ENCODE results near the gene PAK1.
"Not testable (repeated sequence)": the region's sequence is repeated elsewhere in the genome, so short reads cannot be mapped to it uniquely, and the experiment has no call there.

The PAK1 gene

GRCh38 chr11:77400271-77400670, 73.6 kb downstream of the PAK1 start:
- Histone ChIP-seq H3K4me1 (ENCODE audit: control insufficient read depth, insufficient read depth, low read length) (peaks cover 18% of the 10 kb centered on the region), H3K9me3 (ENCODE audit: control insufficient read depth, insufficient read depth, low read length) (no peaks in the 10 kb centered on the region), H3K27me3 (ENCODE audit: control insufficient read depth, insufficient read depth, low read length) (no peaks in the 10 kb centered on the region), H3K9ac (ENCODE audit: low read depth, low read length) (no peak overlapping the region), H3K4me3 (ENCODE audit: low read depth, low read length) (no peak overlapping the region), H3K36me3 (ENCODE audit: control insufficient read depth, insufficient read depth, low read length) (no peaks in the 10 kb centered on the region)

DNA sequence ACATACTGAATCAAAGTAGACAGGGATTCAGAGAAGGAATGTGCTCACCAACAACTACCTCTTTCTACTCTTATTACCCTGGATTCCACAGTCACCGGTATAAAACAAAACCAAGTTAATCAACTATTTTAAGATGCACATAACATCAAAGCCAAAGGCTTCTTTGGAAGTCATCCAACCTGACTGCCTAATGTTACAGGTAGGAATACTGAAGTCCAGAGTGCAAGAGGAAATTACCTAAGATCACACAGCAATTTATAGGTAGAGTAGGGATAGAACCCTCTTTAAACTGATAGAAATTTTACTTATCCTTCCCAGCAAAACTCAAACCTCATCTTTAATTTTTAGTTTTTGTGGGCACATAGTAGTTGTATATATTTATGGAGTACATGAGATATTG, 76.3 kb downstream of the PAK1 start:
- Histone ChIP-seq H3K9me3 (ENCODE audit: control insufficient read depth, insufficient read depth, low read length) (no peaks in the 10 kb centered on the region), H3K9ac (ENCODE audit: low read depth, low read length) (no peak overlapping the region)

GRCh38 chr11:77396911-77397310, 77.0 kb downstream of the PAK1 start:
- Histone ChIP-seq H3K27me3 (ENCODE audit: control insufficient read depth, insufficient read depth, low read length) (no peaks in the 10 kb centered on the region), H3K9me3 (ENCODE audit: control insufficient read depth, insufficient read depth, low read length) (no peaks in the 10 kb centered on the region)

More for the DNA sequence above, 76.3 kb downstream of the PAK1 start:
- Histone ChIP-seq H3K27me3 (ENCODE audit: control insufficient read depth, insufficient read depth, low read length) (no peaks in the 10 kb centered on the region), H3K4me3 (ENCODE audit: low read depth, low read length) (no peak overlapping the region), H3K4me1 (ENCODE audit: control insufficient read depth, insufficient read depth, low read length) (peaks cover 18% of the 10 kb centered on the region), H3K36me3 (ENCODE audit: control insufficient read depth, insufficient read depth, low read length) (no peaks in the 10 kb centered on the region)

GRCh38 chr11:77396305-77396704, 77.6 kb downstream of the PAK1 start:
- Histone ChIP-seq H3K9ac (ENCODE audit: low read depth, low read length) (no peak overlapping the region), H3K4me1 (ENCODE audit: control insufficient read depth, insufficient read depth, low read length) (peaks cover 11% of the 10 kb centered on the region), H3K36me3 (ENCODE audit: control insufficient read depth, insufficient read depth, low read length) (no peaks in the 10 kb centered on the region), H3K4me3 (ENCODE audit: low read depth, low read length) (no peak overlapping the region), H3K9me3 (ENCODE audit: control insufficient read depth, insufficient read depth, low read length) (no peaks in the 10 kb centered on the region), H3K27me3 (ENCODE audit: control insufficient read depth, insufficient read depth, low read length) (no peaks in the 10 kb centered on the region)

More at GRCh38 chr11:77396911-77397310, 77.0 kb downstream of the PAK1 start:
- Histone ChIP-seq H3K9ac (ENCODE audit: low read depth, low read length) (no peak overlapping the region), H3K36me3 (ENCODE audit: control insufficient read depth, insufficient read depth, low read length) (no peaks in the 10 kb centered on the region), H3K4me3 (ENCODE audit: low read depth, low read length) (no peak overlapping the region), H3K4me1 (ENCODE audit: control insufficient read depth, insufficient read depth, low read length) (peaks cover 11% of the 10 kb centered on the region)

GRCh38 chr11:77395460-77396173, 78.3 kb downstream of the PAK1 start:
- no peaks in the 10 kb centered on the region for H3K36me3 ChIP-seq (ENCODE audit: control insufficient read depth, insufficient read depth, low read length)
- H3K9ac ChIP-seq (ENCODE audit: low read depth, low read length) = peak overlapping the region; percentile 16
- no peaks in the 10 kb centered on the region for H3K27me3 ChIP-seq (ENCODE audit: control insufficient read depth, insufficient read depth, low read length)
- no peaks in the 10 kb centered on the region for H3K9me3 ChIP-seq (ENCODE audit: control insufficient read depth, insufficient read depth, low read length)
- H3K4me1 ChIP-seq (ENCODE audit: control insufficient read depth, insufficient read depth, low read length) = peaks cover 11% of the 10 kb centered on the region
- no peak overlapping the region for H3K4me3 ChIP-seq (ENCODE audit: low read depth, low read length)

- Histone ChIP-seq H3K4me3 (ENCODE audit: low read depth, low read length) (no peak overlapping the region), H3K36me3 (ENCODE audit: control insufficient read depth, insufficient read depth, low read length) (no peaks in the 10 kb centered on the region), H3K9ac (ENCODE audit: low read depth, low read length) (no peak overlapping the region), H3K27me3 (ENCODE audit: control insufficient read depth, insufficient read depth, low read length) (no peaks in the 10 kb centered on the region), H3K9me3 (ENCODE audit: control insufficient read depth, insufficient read depth, low read length) (no peaks in the 10 kb centered on the region), H3K4me1 (ENCODE audit: control insufficient read depth, insufficient read depth, low read length) (peaks cover 11% of the 10 kb centered on the region)
These were observed 81.1 kb downstream of the PAK1 start for GRCh38 chr11:77392842-77393241.

DNA sequence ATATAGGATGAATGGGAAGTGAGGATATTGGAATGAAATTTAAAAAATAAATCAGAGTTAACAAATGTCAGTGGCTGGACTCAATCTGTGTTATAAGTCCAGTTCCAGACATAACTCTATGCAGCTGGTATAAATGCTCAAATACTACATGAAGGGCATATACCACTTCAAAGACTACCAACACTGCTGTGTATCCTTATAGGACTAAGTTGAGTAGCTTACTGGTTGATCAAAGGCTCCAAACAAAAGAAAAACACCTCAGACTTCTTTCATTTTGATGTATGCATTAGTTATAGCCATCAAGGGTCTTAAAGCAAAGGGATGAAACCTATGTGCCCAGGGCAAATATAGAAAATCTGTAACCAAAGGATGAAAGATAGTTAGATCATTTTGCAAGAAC, 86.2 kb downstream of the PAK1 start:
- Histone ChIP-seq H3K9me3 (ENCODE audit: control insufficient read depth, insufficient read depth, low read length) (no peaks in the 10 kb centered on the region), H3K4me1 (ENCODE audit: control insufficient read depth, insufficient read depth, low read length) (no peaks in the 10 kb centered on the region), H3K4me3 (ENCODE audit: low read depth, low read length) (no peak overlapping the region), H3K27me3 (ENCODE audit: control insufficient read depth, insufficient read depth, low read length) (no peaks in the 10 kb centered on the region), H3K36me3 (ENCODE audit: control insufficient read depth, insufficient read depth, low read length) (no peaks in the 10 kb centered on the region), H3K9ac (ENCODE audit: low read depth, low read length) (no peak overlapping the region)

GRCh38 chr11:77386178-77386577, 87.7 kb downstream of the PAK1 start:
- Histone ChIP-seq H3K9ac (ENCODE audit: low read depth, low read length) (no peak overlapping the region), H3K4me1 (ENCODE audit: control insufficient read depth, insufficient read depth, low read length) (no peaks in the 10 kb centered on the region), H3K4me3 (ENCODE audit: low read depth, low read length) (no peak overlapping the region), H3K27me3 (ENCODE audit: control insufficient read depth, insufficient read depth, low read length) (no peaks in the 10 kb centered on the region), H3K36me3 (ENCODE audit: control insufficient read depth, insufficient read depth, low read length) (no peaks in the 10 kb centered on the region), H3K9me3 (ENCODE audit: control insufficient read depth, insufficient read depth, low read length) (no peaks in the 10 kb centered on the region)

DNA sequence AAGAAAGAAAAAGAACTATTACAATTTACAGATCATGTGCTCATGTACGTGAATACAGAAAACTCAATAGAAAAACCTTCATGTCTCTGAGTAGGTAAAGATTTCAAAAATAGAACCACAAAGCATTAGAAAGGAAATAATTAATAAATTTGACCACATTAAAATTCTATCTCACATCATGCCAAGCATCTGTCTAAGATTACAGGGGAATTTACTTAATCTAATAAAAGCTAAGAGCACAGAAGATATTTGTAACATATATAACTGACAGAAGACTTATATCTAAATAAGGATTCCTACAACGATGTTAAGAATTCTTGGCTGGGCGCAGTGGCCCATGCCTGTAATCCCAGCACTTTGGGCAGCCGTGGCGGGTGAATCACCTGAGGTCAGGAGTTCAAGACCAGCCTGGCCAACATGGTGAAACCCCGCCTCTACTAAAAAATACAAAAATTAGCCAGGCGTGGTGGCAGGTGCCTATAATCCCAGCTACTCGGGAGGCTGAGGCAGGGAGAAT, 88.6 kb downstream of the PAK1 start:
- not testable (repeated sequence) for H3K9ac ChIP-seq (ENCODE audit: low read depth, low read length); H3K9me3 ChIP-seq (ENCODE audit: control insufficient read depth, insufficient read depth, low read length); H3K36me3 ChIP-seq (ENCODE audit: control insufficient read depth, insufficient read depth, low read length); H3K4me1 ChIP-seq (ENCODE audit: control insufficient read depth, insufficient read depth, low read length); H3K27me3 ChIP-seq (ENCODE audit: control insufficient read depth, insufficient read depth, low read length); H3K4me3 ChIP-seq (ENCODE audit: low read depth, low read length)

- no peaks in the 10 kb centered on the region for H3K27me3 ChIP-seq (ENCODE audit: control insufficient read depth, insufficient read depth, low read length)
- no peaks in the 10 kb centered on the region for H3K9me3 ChIP-seq (ENCODE audit: control insufficient read depth, insufficient read depth, low read length)
- H3K9ac ChIP-seq (ENCODE audit: low read depth, low read length) = no peak overlapping the region
- H3K36me3 ChIP-seq (ENCODE audit: control insufficient read depth, insufficient read depth, low read length) = no peaks in the 10 kb centered on the region
- H3K4me1 ChIP-seq (ENCODE audit: control insufficient read depth, insufficient read depth, low read length) = no peaks in the 10 kb centered on the region
- H3K4me3 ChIP-seq (ENCODE audit: low read depth, low read length) = no peak overlapping the region
These were observed 89.3 kb downstream of the PAK1 start for GRCh38 chr11:77384571-77384970.

- H3K4me1 ChIP-seq (ENCODE audit: control insufficient read depth, insufficient read depth, low read length); H3K9ac ChIP-seq (ENCODE audit: low read depth, low read length); H3K9me3 ChIP-seq (ENCODE audit: control insufficient read depth, insufficient read depth, low read length); H3K36me3 ChIP-seq (ENCODE audit: control insufficient read depth, insufficient read depth, low read length); H3K4me3 ChIP-seq (ENCODE audit: low read depth, low read length); H3K27me3 ChIP-seq (ENCODE audit: control insufficient read depth, insufficient read depth, low read length): not testable (repeated sequence)
These were observed 90.5 kb downstream of the PAK1 start for GRCh38 chr11:77383349-77383748.

Measured in iPS-15b (cell line).